ENCODE data around the gene MTG1. TPM values are rescaled to one million over a fixed set of nuclear protein-coding genes. Genes with fewer than 3 reads are reported as not detected.
A peak's percentile ranks its signal among the peaks of the same experiment; 100 is the strongest.
"Not testable (repeated sequence)": the region's sequence is repeated elsewhere in the genome, so short reads cannot be mapped to it uniquely, and the experiment has no call there.

Gene MTG1
- polyA plus RNA-seq, 1 experiment, result 38.1 TPM

GRCh38 chr10:133422223-133422806, 28.4 kb downstream of the MTG1 start:
- no peak overlapping the region for H3K4me3 ChIP-seq (ENCODE audit: low read depth, low read length)
- peaks cover 9% of the 10 kb centered on the region for H3K36me3 ChIP-seq (ENCODE audit: control insufficient read depth, insufficient read depth, low read length)
- no peak for TF ChIP-seq CTCF (IDR thresholded peaks at IDR 0.05; ENCODE audit: insufficient read depth, low read depth, low read length)
- ChIA-PET POLR2A (no interaction called here), CTCF (interaction anchor here (1.2 kb wide), 1 partner anchor 16 kb away, joined by 6 read pairs; no protein-coding TSS in a partner anchor)
- DNase-seq (ENCODE audit: low read depth), result no peak
- H3K27me3 ChIP-seq (ENCODE audit: control insufficient read depth, insufficient read depth, low read length), result no peaks in the 10 kb centered on the region; the same call in 1 of the 2 replicates

GRCh38 chr10:133422807-133423771, 29.1 kb downstream of the MTG1 start:
- H3K27me3 ChIP-seq (ENCODE audit: control insufficient read depth, insufficient read depth, low read length), result no peaks in the 10 kb centered on the region; the same call in 1 of the 2 replicates
- POLR2A ChIA-PET, result no interaction called here
- H3K36me3 ChIP-seq (ENCODE audit: control insufficient read depth, insufficient read depth, low read length), result peaks cover 9% of the 10 kb centered on the region
- CTCF ChIA-PET, result interaction anchor here (1.2 kb wide), 1 partner anchor 15 kb away, joined by 6 read pairs; no protein-coding TSS in a partner anchor
- TF ChIP-seq CTCF (IDR thresholded peaks at IDR 0.05; ENCODE audit: insufficient read depth, low read depth, low read length), result no peak
- DNase-seq (ENCODE audit: low read depth), result no peak
- H3K4me3 ChIP-seq (ENCODE audit: low read depth, low read length), result peak overlapping the region; percentile 13; the same call in 1 of the 2 replicates

- H3K36me3 ChIP-seq (ENCODE audit: control insufficient read depth, insufficient read depth, low read length); CTCF ChIA-PET; POLR2A ChIA-PET; H3K27me3 ChIP-seq (ENCODE audit: control insufficient read depth, insufficient read depth, low read length); DNase-seq (ENCODE audit: low read depth): not testable (repeated sequence)
- peak overlapping the region; percentile 29 for H3K4me3 ChIP-seq (ENCODE audit: low read depth, low read length)
Measured at GRCh38 chr10:133424102-133424501, 30.1 kb downstream of the MTG1 start.

- POLR2A ChIA-PET; H3K36me3 ChIP-seq (ENCODE audit: control insufficient read depth, insufficient read depth, low read length); H3K27me3 ChIP-seq (ENCODE audit: control insufficient read depth, insufficient read depth, low read length); CTCF ChIA-PET; DNase-seq (ENCODE audit: low read depth): not testable (repeated sequence)
- peak within 1 kb of the TSS; percentile 29 for H3K4me3 ChIP-seq (ENCODE audit: low read depth, low read length)
Measured at GRCh38 chr10:133424601-133425000, 30.6 kb downstream of the MTG1 start, which contains the start of gene SPRN. TSS of gene SPRN (minus strand) at chr10:133424625. CDS start at chr10:133423681, 944 bp downstream.

- POLR2A ChIA-PET; H3K4me3 ChIP-seq (ENCODE audit: low read depth, low read length); H3K36me3 ChIP-seq (ENCODE audit: control insufficient read depth, insufficient read depth, low read length); DNase-seq (ENCODE audit: low read depth); H3K27me3 ChIP-seq (ENCODE audit: control insufficient read depth, insufficient read depth, low read length): not testable (repeated sequence)
- CTCF ChIA-PET, result interaction anchor here (1.6 kb wide), 1 partner anchor 9 kb away, joined by 3 read pairs; no protein-coding TSS in a partner anchor
Measured at GRCh38 chr10:133429571-133429970, 35.6 kb downstream of the MTG1 start.

GRCh38 chr10:133431888-133432613, 38.1 kb downstream of the MTG1 start:
- POLR2A ChIA-PET; H3K36me3 ChIP-seq (ENCODE audit: control insufficient read depth, insufficient read depth, low read length); H3K27me3 ChIP-seq (ENCODE audit: control insufficient read depth, insufficient read depth, low read length); DNase-seq (ENCODE audit: low read depth); H3K4me3 ChIP-seq (ENCODE audit: low read depth, low read length); CTCF ChIA-PET: not testable (repeated sequence)

GRCh38 chr10:133432789-133433188, 38.8 kb downstream of the MTG1 start:
- H3K27me3 ChIP-seq (ENCODE audit: control insufficient read depth, insufficient read depth, low read length); H3K36me3 ChIP-seq (ENCODE audit: control insufficient read depth, insufficient read depth, low read length); POLR2A ChIA-PET; CTCF ChIA-PET; H3K4me3 ChIP-seq (ENCODE audit: low read depth, low read length); DNase-seq (ENCODE audit: low read depth): not testable (repeated sequence)

Data from BJ (cell line).